GM12891 (cell line): ENCODE measurements around the gene STT3A.
"Not testable (repeated sequence)": the region's sequence is repeated elsewhere in the genome, so short reads cannot be mapped to it uniquely, and the experiment has no call there.

Experiments used
- PAX5 ChIP-seq: IDR thresholded peaks from 2 replicates; pipeline ENCODE4 v1.6.1; 2011; ENCODE audit warnings: low read length, moderate library complexity, mild to moderate bottlenecking; ENCODE audit not compliant: insufficient read depth, severe bottlenecking
- POLR2A ChIP-seq: IDR thresholded peaks from 2 replicates; pipeline ENCODE4 v1.6.1; 2011; ENCODE audit warnings: low read depth, low read length, control low read depth
- POLR2AphosphoS5 ChIP-seq: IDR thresholded peaks from 2 replicates; pipeline ENCODE4 v1.6.1; 2011; ENCODE audit warnings: low read depth, low read length, control low read depth
- POU2F2 ChIP-seq: IDR thresholded peaks from 2 replicates; pipeline ENCODE4 v1.6.1; 2011; ENCODE audit warnings: low read depth, mild to moderate bottlenecking, control low read depth, low read length, moderate library complexity
- SPI1 ChIP-seq: IDR thresholded peaks from 2 replicates; pipeline ENCODE4 v1.6.1; 2011; ENCODE audit warnings: low read depth, low read length, control low read depth
- TAF1 ChIP-seq: IDR thresholded peaks from 2 replicates; pipeline ENCODE4 v1.6.1; 2011; ENCODE audit warnings: low read depth, low read length, control low read depth

DNA sequence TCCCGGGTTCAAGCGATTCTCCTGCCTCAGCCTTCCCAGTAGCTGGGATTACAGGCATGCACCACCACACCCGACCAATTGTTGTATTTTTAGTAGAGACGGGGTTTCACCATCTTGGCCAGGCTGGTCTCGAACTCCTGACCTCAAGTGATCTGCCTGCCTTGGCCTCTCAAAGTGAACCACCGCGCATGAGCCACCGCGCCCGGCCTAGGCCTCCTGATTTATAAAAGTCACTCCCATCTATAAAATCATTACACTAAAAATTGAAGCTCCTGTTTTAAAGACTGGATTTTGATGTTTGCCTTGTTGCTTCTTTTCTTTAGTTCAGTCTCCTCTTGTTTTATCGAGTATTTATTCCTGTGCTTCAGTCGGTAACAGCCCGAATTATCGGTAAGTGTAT lies 15.5 kb upstream of the STT3A start:
- TF ChIP-seq POLR2A, POLR2AphosphoS5, TAF1, POU2F2, SPI1, PAX5: not testable (repeated sequence)
